Measurements from ENCODE around the gene CNTNAP5.

- TF ChIP-seq POLR2A (IDR thresholded peaks at IDR 0.05; ENCODE audit: low read depth, low read length): no peak
- TF ChIP-seq, protein P1, sequence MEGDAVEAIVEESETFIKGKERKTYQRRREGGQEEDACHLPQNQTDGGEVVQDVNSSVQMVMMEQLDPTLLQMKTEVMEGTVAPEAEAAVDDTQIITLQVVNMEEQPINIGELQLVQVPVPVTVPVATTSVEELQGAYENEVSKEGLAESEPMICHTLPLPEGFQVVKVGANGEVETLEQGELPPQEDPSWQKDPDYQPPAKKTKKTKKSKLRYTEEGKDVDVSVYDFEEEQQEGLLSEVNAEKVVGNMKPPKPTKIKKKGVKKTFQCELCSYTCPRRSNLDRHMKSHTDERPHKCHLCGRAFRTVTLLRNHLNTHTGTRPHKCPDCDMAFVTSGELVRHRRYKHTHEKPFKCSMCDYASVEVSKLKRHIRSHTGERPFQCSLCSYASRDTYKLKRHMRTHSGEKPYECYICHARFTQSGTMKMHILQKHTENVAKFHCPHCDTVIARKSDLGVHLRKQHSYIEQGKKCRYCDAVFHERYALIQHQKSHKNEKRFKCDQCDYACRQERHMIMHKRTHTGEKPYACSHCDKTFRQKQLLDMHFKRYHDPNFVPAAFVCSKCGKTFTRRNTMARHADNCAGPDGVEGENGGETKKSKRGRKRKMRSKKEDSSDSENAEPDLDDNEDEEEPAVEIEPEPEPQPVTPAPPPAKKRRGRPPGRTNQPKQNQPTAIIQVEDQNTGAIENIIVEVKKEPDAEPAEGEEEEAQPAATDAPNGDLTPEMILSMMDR (IDR thresholded peaks at IDR 0.05; ENCODE audit: extremely low read depth in 1 of 2, insufficient read depth in 1 of 2, low read depth in 1 of 2, low read length in 2 of 2): no peak
- no peak for TF ChIP-seq POLR2AphosphoS5 (IDR thresholded peaks at IDR 0.05; ENCODE audit: insufficient read depth, low read depth, low read length)
- TF ChIP-seq MYC (IDR thresholded peaks at IDR 0.05; ENCODE audit: low read depth, low read length): no peak
- no peak for TF ChIP-seq MAX (IDR thresholded peaks at IDR 0.05; ENCODE audit: insufficient read depth, insufficient read length)
- TF ChIP-seq GATA2 (IDR thresholded peaks at IDR 0.05; ENCODE audit: insufficient read depth, insufficient read length, low read depth, low read length): no peak
- TF ChIP-seq EZH2 (IDR thresholded peaks at IDR 0.05; ENCODE audit: borderline replicate concordance, low read depth, low read length, severe bottlenecking): no peak
- TF ChIP-seq FOS (IDR thresholded peaks at IDR 0.05; ENCODE audit: borderline replicate concordance, insufficient read depth, low read length): no peak
These were observed 298.2 kb downstream of the CNTNAP5 start for GRCh38 chr2:124323321-124323720.

Data from endothelial cell of umbilical vein (primary cell).